ENCODE measurements around the gene WNT8A.

DNA sequence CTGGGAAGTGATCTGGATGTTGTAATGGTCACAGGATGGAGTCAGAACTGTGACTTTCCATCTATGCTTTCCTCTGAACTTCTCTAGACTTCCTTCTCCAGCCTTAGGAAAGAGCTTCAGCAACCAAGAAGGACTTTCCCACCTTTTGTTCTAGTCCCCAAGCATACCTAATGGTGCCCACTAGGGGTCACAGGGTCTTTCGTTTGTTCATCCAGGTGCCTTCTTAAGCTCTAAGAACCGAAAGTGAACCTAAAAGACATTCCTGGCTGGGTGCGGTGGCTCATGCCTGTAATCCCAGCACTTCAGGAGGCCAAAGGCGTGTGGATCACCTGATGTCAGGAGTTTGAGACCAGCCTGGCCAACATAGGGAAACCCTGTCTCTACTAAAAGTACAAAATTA lies 1.8 kb upstream of the WNT8A start:
- TF ChIP-seq, protein P1, sequence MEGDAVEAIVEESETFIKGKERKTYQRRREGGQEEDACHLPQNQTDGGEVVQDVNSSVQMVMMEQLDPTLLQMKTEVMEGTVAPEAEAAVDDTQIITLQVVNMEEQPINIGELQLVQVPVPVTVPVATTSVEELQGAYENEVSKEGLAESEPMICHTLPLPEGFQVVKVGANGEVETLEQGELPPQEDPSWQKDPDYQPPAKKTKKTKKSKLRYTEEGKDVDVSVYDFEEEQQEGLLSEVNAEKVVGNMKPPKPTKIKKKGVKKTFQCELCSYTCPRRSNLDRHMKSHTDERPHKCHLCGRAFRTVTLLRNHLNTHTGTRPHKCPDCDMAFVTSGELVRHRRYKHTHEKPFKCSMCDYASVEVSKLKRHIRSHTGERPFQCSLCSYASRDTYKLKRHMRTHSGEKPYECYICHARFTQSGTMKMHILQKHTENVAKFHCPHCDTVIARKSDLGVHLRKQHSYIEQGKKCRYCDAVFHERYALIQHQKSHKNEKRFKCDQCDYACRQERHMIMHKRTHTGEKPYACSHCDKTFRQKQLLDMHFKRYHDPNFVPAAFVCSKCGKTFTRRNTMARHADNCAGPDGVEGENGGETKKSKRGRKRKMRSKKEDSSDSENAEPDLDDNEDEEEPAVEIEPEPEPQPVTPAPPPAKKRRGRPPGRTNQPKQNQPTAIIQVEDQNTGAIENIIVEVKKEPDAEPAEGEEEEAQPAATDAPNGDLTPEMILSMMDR (IDR thresholded peaks at IDR 0.05) = no peak
- TF ChIP-seq POLR2A (IDR thresholded peaks at IDR 0.05) (no peak), POLR2AphosphoS5 (IDR thresholded peaks at IDR 0.05) (no peak), EP300 (IDR thresholded peaks at IDR 0.05) (no peak)
